Mononuclear cell (primary cell): ENCODE results near the gene INKA2. TPM values are rescaled to one million over a fixed set of nuclear protein-coding genes. Genes with fewer than 3 reads are reported as not detected.

Source experiments
- H3K27me3 ChIP-seq: 2 replicates; pipeline ENCODE4 v1.6.0; 2011; ENCODE audit warnings: low read length, control low read depth; ENCODE audit not compliant: insufficient read depth
- H3K4me1 ChIP-seq: 2 replicates; pipeline ENCODE4 v1.5.1; 2011; ENCODE audit warnings: mild to moderate bottlenecking, low read length, control low read depth; ENCODE audit not compliant: insufficient read depth
- H3K4me3 ChIP-seq: 2 replicates; pipeline ENCODE4 v1.5.1; 2011; ENCODE audit warnings: mild to moderate bottlenecking, low read length, moderate library complexity
- H3K9me3 ChIP-seq: 2 replicates; pipeline ENCODE4 v1.5.1; 2011; ENCODE audit warnings: low read depth, mild to moderate bottlenecking, control low read depth, low read length
- total RNA-seq: library from RNA; depleted of rRNA; stranded (reverse); fragments of >200 nt; gene quantifications from one replicate; pipeline ENCODE4 v1.2.3, GENCODE V29; 2012

The INKA2 gene
- total RNA-seq, 1 donor, result 1.2 TPM

DNA sequence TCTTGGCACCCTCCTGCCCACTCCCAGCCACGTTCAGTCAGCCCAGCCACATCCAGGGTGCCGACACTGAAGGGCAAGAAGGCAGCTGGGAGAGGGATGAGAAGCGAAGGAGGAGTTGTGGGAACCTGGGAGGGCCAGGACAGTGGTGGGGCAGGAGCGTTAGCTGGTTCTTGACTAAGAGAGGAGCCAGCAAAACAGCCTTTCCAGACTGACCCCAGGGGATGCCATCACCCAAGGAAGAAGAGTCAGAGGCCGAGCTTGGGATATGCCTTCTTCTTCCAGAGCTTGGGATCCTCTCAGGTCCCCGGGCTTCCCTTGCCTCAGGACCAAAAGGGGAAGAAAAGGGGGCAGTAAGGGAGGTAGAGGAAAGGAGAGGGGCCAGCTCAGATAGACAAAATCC is 7.2 kb downstream of the INKA2 start:
- Histone ChIP-seq H3K4me3 (no peak overlapping the region), H3K27me3 (peaks cover 1% of the 10 kb centered on the region), H3K4me1 (peaks cover 39% of the 10 kb centered on the region), H3K9me3 (no peaks in the 10 kb centered on the region)

- H3K9me3 ChIP-seq, result no peaks in the 10 kb centered on the region
- no peaks in the 10 kb centered on the region for H3K27me3 ChIP-seq
- peaks cover 33% of the 10 kb centered on the region for H3K4me1 ChIP-seq
- no peak overlapping the region for H3K4me3 ChIP-seq
These were observed 8.5 kb downstream of the INKA2 start for GRCh38 chr1:111730706-111731105.

DNA sequence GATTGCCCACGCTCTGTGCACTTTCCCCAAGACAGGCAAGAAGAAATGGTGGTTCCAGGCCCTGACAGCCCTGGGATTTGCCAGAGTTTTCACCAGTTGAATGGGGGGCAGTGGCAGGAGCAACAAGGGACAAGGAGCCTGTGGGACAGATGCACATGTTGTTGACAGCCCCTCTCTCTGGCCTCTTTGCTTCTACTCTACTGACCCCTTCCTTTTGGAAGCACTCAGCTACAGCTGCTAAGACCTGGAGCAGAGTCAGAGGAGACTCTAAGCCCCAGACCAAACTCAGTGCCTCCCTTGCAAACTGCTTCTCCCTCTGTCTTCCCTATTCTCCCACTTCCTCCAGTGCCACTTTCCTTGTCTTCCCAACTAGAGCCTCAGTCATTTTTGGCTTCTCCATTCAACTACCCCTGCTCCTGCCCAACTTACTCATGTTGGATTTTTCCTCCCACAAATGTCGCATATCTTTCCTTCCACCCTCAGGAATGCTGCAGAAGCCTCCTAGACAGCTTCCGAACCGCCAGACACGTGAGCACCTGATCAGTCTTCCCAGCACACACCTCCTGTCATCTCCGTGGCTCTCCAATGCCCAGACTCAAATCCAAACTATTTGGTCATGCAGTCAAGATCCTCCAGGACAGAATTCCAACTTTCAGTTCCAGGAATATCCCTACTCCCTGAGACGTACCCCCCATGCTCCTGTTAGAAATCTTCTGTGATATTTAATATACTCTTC is 9.1 kb downstream of the INKA2 start:
- H3K4me3 ChIP-seq, result no peak overlapping the region

GRCh38 chr1:111729271-111729921 is 9.8 kb downstream of the INKA2 start:
- Histone ChIP-seq H3K4me1 (peaks cover 23% of the 10 kb centered on the region), H3K27me3 (no peaks in the 10 kb centered on the region), H3K9me3 (no peaks in the 10 kb centered on the region), H3K4me3 (no peak overlapping the region)

More for the DNA sequence above, 9.1 kb downstream of the INKA2 start:
- Histone ChIP-seq H3K9me3 (no peaks in the 10 kb centered on the region), H3K4me1 (peaks cover 29% of the 10 kb centered on the region), H3K27me3 (no peaks in the 10 kb centered on the region)

DNA sequence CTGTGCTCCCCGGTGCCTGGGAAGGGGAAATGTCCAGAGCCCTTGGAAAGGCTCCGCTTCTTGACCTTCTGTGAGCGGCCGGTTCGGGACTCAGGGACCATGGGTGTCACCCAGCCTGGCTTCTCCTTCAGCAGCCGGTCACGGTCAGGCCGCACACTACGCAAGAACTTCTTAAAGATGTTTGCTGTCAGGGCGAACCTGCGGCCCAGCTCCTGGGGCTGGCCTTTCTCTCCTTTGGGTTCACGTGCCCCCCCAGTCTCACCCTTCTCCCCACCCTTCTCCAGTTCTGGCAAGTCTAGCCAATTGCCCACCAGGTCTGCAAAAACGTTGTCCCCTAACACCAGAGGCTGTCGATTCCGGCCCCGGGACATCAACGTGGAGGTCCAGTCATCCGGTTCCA is 12.1 kb downstream of the INKA2 start:
- Histone ChIP-seq H3K9me3 (no peaks in the 10 kb centered on the region), H3K4me3 (no peak overlapping the region), H3K4me1 (peaks cover 6% of the 10 kb centered on the region), H3K27me3 (no peaks in the 10 kb centered on the region)

- no peak overlapping the region for H3K4me3 ChIP-seq
- H3K27me3 ChIP-seq, result no peaks in the 10 kb centered on the region
- H3K9me3 ChIP-seq, result no peaks in the 10 kb centered on the region
- peaks cover 21% of the 10 kb centered on the region for H3K4me1 ChIP-seq
These were observed 14.0 kb downstream of the INKA2 start for GRCh38 chr1:111725192-111725591.

DNA sequence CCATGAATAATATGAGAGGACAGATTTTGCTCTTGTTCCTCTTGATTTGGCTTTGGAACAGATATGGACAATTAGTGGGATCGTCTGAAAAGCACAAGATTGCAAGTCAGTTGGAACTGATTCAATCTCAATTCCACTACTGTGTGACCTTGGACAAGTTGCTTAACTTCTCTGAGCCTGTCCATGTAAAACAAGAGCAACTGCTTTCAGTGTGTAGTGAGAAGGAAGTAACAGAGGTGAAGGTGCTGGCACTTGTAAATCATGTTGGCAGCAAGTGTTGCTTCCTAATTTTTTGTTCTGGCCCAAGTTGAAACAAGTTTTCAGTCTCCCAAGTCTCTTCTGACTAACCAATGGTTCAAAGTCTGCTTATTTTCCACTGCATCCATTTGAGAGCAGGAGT is 15.3 kb downstream of the INKA2 start:
- peaks cover 28% of the 10 kb centered on the region for H3K4me1 ChIP-seq
- no peaks in the 10 kb centered on the region for H3K9me3 ChIP-seq
- no peaks in the 10 kb centered on the region for H3K27me3 ChIP-seq
- no peak overlapping the region for H3K4me3 ChIP-seq

DNA sequence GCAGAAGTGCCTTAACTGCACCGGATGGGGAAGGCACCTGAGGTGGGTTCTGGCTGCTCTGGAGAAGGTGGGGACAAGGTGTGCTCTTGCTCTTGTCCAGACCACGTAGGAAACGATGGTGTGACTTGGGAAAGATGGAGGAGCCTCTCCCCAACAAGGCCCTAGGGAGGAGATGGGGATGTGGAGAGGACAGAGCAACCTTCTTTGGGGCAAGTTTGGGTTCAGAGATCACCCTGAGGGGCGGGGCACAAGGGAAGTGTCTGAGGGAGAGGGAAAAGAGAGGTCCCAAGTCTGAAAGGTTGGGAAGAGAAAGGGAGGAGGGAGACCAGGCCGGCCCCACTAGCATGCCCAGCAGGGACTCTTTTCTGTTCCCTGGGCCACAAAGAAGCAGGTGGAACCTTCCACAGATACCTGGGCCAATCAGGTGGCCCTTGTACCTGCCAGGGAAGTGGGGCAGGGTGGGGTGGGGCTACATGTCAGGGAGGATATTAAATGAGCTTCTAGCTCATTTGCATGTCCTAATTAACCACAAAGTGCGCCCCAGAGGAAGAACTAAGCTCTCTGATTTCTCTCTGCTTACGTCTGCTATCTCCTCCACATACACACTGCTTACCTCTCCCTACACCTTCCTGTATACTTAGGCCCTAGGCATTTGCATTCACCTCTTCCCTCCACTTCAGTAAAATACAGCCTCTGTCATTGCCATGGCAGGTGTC is 15.9 kb downstream of the INKA2 start:
- H3K4me1 ChIP-seq, result peaks cover 28% of the 10 kb centered on the region
- H3K9me3 ChIP-seq, result no peaks in the 10 kb centered on the region
- no peaks in the 10 kb centered on the region for H3K27me3 ChIP-seq
- no peak overlapping the region for H3K4me3 ChIP-seq

DNA sequence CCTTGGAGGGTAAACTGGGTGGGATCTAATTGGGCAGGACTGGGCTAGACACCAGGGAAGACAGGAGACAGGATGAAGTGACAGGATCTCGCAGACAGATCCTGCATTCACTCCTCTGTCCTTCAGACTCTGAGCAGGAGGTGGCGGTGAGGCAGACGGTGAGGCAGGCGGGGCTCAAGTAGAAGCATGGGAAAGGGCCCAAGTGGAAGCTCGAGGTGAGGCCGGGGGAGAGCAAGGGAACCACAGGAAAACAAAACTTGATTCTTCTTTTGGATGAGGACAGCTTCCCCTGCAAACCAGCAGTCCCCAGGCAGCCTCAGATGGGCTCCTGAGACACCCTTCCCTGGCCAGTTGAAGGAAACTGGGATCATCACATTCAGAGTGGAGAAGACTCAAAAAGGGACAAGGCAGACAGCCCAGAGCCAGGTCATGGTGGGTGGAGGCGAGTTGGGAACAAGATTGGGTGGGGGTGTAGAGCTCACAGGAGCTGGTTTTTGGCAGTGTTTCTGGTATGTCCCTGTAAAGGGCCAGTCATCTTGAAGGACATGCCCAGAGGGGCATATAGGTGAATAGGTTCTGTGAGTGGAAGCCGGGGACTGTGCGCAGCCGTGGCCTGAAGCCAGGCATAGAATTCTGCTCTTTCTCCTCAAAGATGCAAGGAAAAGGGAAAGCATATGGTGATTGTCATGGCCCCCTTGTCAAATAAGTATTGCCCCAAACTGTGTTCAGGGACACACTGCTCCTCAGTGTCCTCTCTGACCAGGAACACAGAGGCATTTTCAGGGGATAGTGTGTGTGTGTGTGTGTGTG is 18.0 kb downstream of the INKA2 start:
- H3K9me3 ChIP-seq, result no peaks in the 10 kb centered on the region
- no peak overlapping the region for H3K4me3 ChIP-seq
- H3K4me1 ChIP-seq, result peaks cover 28% of the 10 kb centered on the region
- H3K27me3 ChIP-seq, result no peaks in the 10 kb centered on the region

- Histone ChIP-seq H3K4me1 (peaks cover 28% of the 10 kb centered on the region), H3K4me3 (no peak overlapping the region), H3K9me3 (no peaks in the 10 kb centered on the region), H3K27me3 (no peaks in the 10 kb centered on the region)
These were observed 18.8 kb downstream of the INKA2 start for GRCh38 chr1:111720274-111720976.

GRCh38 chr1:111719674-111720132 is 19.5 kb downstream of the INKA2 start:
- Histone ChIP-seq H3K27me3 (no peaks in the 10 kb centered on the region), H3K9me3 (no peaks in the 10 kb centered on the region), H3K4me1 (peaks cover 28% of the 10 kb centered on the region), H3K4me3 (no peak overlapping the region)

DNA sequence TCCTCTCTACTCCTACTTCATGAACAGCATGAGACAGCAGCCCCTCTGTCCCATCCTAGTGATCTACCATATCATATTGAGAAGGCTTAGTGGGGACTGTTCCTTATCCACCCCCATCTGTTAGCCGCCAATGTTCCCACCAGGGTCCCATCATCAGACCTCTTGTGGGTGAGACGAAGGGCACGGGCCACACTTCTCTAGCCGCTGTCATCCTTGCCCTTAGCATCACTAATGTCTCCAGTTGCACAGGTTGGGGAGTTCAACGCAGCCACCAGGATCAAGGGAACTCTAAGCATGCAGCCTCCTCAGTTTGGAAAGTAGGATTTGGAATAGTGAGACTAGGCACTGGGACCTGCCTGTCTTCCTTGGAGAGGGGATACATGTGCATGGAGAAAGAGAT is 20.1 kb downstream of the INKA2 start:
- Histone ChIP-seq H3K4me1 (peaks cover 28% of the 10 kb centered on the region), H3K9me3 (no peaks in the 10 kb centered on the region), H3K27me3 (no peaks in the 10 kb centered on the region), H3K4me3 (no peak overlapping the region)

DNA sequence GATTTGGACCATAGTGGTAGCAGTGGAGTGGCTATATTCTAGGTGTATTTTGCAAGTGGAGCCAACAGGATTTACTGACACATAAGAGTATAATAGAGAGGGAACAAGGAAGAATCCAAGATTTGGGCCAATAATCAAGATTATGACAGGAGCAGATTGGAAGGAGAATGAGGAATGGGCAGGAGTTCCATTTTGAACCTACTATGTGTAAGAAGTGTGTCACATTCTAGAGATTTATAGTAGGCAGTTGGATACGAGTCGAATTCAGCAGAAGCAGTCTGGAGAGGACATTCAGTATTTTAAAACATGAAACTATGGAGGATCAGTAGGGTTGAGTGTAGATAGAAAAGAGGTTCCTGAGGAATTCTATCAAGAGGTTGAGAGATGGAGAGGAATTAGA is 21.7 kb downstream of the INKA2 start:
- no peak overlapping the region for H3K4me3 ChIP-seq
- H3K27me3 ChIP-seq, result no peaks in the 10 kb centered on the region
- H3K4me1 ChIP-seq, result peaks cover 23% of the 10 kb centered on the region
- no peaks in the 10 kb centered on the region for H3K9me3 ChIP-seq

- Histone ChIP-seq H3K9me3 (no peaks in the 10 kb centered on the region), H3K27me3 (no peaks in the 10 kb centered on the region), H3K4me1 (peaks cover 17% of the 10 kb centered on the region), H3K4me3 (no peak overlapping the region)
These were observed 22.9 kb downstream of the INKA2 start for GRCh38 chr1:111716333-111716732.
